HG03196 (cell line): ENCODE measurements around the gene DLGAP1.

Source experiments
- ATAC-seq: cut with Tn5 transposase; IDR thresholded peaks from one replicate; pipeline ENCODE4 v1.9.1; 2021; ENCODE audit not compliant: unreplicated experiment

The DLGAP1 gene

GRCh38 chr18:4193086-4193485 lies 262.0 kb downstream of the DLGAP1 start:
- no peak for ATAC-seq

GRCh38 chr18:4181882-4182568 lies 273.1 kb downstream of the DLGAP1 start:
- ATAC-seq: no peak

- no peak for ATAC-seq
These were observed 274.0 kb downstream of the DLGAP1 start for GRCh38 chr18:4181086-4181485.

DNA sequence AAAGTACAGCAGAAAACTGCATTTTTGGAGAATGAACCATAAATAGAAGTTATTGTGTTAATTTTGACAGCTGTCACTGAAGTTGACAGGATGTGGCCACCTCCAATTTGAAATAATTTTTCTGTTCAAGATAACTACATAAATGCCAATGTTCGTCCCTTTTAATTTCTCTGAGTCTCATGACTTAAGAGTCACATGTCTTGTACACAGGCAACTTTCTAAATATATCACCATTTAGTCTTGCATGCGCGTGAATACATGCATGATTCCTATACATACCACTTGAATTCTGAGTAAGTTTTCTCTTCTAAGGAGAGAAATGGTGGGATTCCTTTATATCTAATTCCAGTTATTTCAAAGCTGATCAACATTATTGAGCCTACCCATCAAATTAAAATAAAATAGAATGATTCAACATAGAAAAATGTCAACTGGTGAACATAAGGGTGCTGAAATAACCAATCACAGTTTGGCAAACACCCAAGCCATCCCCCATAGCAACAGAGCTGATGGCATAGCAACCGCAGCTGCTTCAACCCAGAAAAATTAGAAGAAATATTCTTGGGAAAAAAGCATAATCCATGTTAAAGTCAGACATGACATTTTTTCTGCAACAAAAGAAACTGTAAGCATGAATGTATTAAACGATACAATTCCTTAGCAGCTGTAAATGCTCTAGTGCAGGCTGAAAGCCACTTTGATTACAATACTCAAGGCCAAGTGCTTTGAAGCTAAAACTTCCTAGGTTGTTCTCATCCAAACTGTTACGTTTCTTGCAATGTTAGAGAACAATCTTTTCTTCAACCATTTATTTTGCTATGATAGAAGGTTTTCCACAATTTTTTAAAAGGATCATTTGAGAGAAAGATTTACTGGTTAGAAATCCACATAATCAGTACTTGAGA lies 282.7 kb downstream of the DLGAP1 start:
- no peak for ATAC-seq

GRCh38 chr18:4157352-4157751 lies 297.8 kb downstream of the DLGAP1 start:
- no peak for ATAC-seq

DNA sequence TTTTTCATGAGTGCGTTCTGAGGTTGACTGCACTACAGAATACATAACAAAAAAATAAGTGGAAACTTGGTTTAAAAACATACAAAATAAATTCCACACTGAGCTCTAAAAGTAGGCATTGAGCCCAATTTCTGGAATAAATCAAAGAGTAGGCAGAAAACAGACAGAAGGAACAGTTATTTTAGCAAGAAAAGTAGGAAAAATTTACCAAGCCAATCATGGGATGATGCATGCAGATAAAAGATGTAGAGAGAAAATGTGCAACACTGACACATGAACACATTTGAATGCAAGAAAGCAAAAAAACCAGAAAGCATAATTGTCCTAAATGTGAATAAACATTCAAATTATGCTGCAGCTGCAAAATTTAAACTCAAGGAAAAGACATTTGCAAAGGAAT lies 308.3 kb downstream of the DLGAP1 start:
- ATAC-seq: no peak

- no peak for ATAC-seq
These were observed 310.9 kb downstream of the DLGAP1 start for GRCh38 chr18:4144201-4144600.

DNA sequence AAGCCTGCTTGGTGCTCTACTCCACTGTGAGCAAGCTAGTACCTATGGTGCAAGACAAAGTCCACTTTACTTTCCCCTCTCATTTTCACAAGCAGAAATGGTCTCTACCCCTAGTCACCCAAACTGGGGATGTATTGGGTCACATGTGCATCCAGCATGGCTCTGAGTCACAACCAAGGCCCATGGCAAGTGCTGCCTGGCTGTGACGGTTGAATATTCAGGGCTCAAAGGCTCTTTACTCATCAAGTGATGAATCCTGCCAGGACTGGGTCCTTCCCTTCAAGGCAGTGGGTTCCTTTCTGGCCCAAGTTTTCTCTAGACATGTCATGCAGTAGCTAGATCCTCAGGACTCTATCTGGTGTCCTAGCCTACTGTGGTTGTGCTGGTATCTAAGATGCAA lies 311.5 kb downstream of the DLGAP1 start:
- ATAC-seq: no peak

DNA sequence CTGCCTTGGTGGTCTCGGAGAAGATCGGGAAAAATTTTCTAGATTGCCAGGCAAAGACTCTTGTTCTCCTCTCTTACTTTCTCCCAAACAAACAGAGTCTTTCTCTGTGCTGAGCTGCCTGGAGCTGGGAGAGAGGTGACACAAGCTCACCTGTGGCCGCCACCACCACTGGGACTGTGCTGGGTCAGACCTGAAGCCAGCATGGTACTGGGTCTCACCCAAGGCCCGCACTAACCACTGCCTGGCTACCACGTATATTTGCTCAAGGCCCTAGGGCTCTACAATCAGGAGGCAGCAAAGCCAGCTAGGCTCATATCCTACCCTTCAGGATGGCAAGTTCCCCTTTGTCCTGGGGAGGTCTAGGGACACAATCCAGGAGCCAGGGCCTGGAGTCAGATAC lies 312.2 kb downstream of the DLGAP1 start:
- no peak for ATAC-seq

GRCh38 chr18:4134700-4135099 lies 320.4 kb downstream of the DLGAP1 start:
- no peak for ATAC-seq

DNA sequence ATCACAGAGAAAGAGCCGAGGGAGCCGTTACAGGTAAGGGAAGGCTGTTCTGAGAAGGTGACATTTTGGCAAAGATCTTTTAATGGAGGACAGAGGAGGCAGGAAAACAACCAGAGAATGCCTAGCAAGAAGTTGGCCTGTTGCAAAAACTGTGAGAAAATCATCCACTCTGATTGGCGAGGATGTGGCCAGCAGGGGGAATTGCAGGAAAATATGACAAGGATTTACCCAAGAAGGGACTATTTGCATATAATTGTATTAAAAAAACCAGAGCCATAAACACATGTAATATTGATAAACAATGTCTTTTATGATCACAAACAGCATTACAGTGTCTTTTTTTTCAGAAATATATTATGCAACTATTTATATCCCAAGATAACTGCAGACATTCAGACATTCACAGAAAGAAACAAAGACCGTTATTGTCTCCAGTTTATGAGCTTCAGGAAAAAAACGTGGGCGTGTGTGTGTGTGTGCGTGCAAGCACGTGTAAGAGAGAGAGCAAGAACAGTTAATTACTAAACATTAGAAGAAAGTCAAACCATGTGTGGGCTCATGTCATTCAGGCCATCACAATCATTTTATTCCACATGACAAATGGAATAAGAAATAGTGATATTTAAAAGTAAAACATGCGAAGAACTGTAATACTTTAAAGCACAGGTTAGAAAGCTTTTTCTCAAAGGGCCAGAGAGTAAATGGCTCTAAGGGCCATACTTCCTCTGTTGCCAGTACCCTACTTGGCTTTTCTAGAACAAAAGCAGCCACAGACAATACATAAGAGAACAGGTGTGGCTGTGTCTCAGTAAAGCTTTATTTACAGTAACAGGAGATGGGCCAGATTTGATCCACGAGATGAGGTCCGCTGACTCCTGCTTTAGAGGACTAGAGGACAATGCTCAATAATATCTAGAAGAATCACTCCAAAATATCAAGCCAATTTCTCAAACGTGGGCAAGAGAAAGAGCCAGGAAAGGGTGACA lies 324.1 kb downstream of the DLGAP1 start:
- ATAC-seq: no peak

GRCh38 chr18:4126939-4127338 lies 328.2 kb downstream of the DLGAP1 start:
- ATAC-seq: no peak

DNA sequence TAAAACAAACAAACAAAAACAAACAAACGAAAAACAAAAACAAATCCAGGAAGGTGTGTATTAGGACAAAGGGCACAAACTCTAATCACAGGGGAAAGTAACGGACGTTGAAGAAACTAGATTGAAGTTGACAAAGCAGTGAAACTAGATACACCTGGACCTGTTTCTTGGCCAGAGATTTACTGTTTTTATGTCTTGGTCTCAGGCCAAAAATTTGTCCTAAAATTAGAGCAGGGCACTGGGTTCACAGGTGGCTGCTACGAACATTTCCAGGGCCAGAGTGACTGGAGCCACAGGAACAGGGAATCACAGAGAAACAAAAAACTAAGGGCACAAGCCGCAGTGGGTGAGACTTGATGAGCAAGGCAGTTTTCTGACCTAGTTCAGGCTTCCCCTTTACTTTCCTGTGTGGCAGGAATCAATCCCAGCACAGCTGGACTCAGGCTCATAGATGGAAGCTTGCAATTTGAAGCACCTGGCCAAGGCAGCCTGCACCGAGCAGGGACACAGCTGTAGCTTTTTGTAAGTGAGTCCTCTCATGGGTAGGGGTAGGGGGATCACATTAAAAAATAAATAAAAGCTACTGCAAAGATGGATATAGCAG lies 329.4 kb downstream of the DLGAP1 start:
- ATAC-seq: no peak

GRCh38 chr18:4125224-4125623 lies 329.9 kb downstream of the DLGAP1 start:
- ATAC-seq: no peak

DNA sequence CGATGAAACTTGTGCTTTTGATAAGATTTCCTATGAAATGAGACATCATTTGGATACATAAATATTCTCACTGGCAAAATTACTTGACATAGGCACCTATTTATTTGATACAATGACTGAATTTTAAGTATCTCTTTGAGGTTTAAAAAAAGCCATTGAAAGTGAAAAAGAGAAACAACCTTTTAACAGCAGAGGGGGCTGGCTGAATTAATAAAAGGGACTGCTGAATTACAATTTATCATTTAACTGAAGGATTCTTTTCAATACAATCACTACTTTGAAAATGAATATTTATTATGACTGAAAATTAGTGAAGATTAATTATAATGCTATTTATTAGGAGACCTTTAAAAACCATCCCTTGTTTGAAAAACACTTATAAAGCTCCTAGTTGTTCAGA lies 335.3 kb downstream of the DLGAP1 start:
- ATAC-seq: no peak

- ATAC-seq: no peak
These were observed 335.9 kb downstream of the DLGAP1 start for GRCh38 chr18:4119127-4119648.

- no peak for ATAC-seq
These were observed 347.1 kb downstream of the DLGAP1 start for GRCh38 chr18:4108016-4108415.

GRCh38 chr18:4107049-4107467 lies 348.0 kb downstream of the DLGAP1 start:
- ATAC-seq: no peak

GRCh38 chr18:4106407-4107033 lies 348.6 kb downstream of the DLGAP1 start:
- ATAC-seq: no peak

GRCh38 chr18:4102901-4103300 lies 352.2 kb downstream of the DLGAP1 start:
- no peak for ATAC-seq
